Measurements from ENCODE around the gene ADAM17. TPM values are rescaled to one million over a fixed set of nuclear protein-coding genes. Genes with fewer than 3 reads are reported as not detected.

Gene ADAM17
- total RNA-seq, 1 donor from 2014 or later: 76.9 TPM

GRCh38 chr2:9539531-9539930, 16.1 kb downstream of the ADAM17 start:
- intact Hi-C loops (cut with DNase I): no loop called here
- no peak for TF ChIP-seq CTCF (IDR thresholded peaks at IDR 0.05)
- no peak for DNase-seq
- Histone ChIP-seq H3K4me1 (peaks cover 52% of the 10 kb centered on the region), H3K36me3 (peaks cover 33% of the 10 kb centered on the region), H3K4me3 (peak overlapping the region; percentile 14), H3K27ac (peak overlapping the region; percentile 71), H3K9me3 (no peaks in the 10 kb centered on the region), H3K27me3 (ENCODE audit: low read depth) (no peaks in the 10 kb centered on the region)
- peak; percentile 53 to 62 for ATAC-seq

- H3K36me3 ChIP-seq: peaks cover 48% of the 10 kb centered on the region
- H3K27me3 ChIP-seq (ENCODE audit: low read depth): no peaks in the 10 kb centered on the region
- H3K4me1 ChIP-seq: peaks cover 41% of the 10 kb centered on the region
- no peak for DNase-seq
- H3K9me3 ChIP-seq: no peaks in the 10 kb centered on the region
- H3K4me3 ChIP-seq: no peak overlapping the region
- no peak for TF ChIP-seq CTCF (IDR thresholded peaks at IDR 0.05)
- peak overlapping the region; percentile 71 for H3K27ac ChIP-seq
- intact Hi-C loops (cut with DNase I): no loop called here
- ATAC-seq: peak; percentile 78 to 82
Observed at GRCh38 chr2:9538000-9538507, 17.6 kb downstream of the ADAM17 start.

- DNase-seq (no peak), ATAC-seq (no peak)
- no peaks in the 10 kb centered on the region for H3K9me3 ChIP-seq
- intact Hi-C loops (cut with DNase I): no loop called here
- peaks cover 39% of the 10 kb centered on the region for H3K4me1 ChIP-seq
- TF ChIP-seq CTCF (IDR thresholded peaks at IDR 0.05): no peak
- peaks cover 56% of the 10 kb centered on the region for H3K36me3 ChIP-seq
- H3K4me3 ChIP-seq: no peak overlapping the region
- no peak overlapping the region for H3K27ac ChIP-seq
- H3K27me3 ChIP-seq (ENCODE audit: low read depth): no peaks in the 10 kb centered on the region
Observed at GRCh38 chr2:9536504-9536903, 19.1 kb downstream of the ADAM17 start.

- ATAC-seq: no peak
Observed at GRCh38 chr2:9535177-9535576, 20.5 kb downstream of the ADAM17 start.

GRCh38 chr2:9533663-9534062, 22.0 kb downstream of the ADAM17 start:
- Histone ChIP-seq H3K27ac (no peak overlapping the region), H3K36me3 (peaks cover 69% of the 10 kb centered on the region), H3K4me1 (peaks cover 22% of the 10 kb centered on the region), H3K4me3 (no peak overlapping the region), H3K27me3 (ENCODE audit: low read depth) (no peaks in the 10 kb centered on the region), H3K9me3 (no peaks in the 10 kb centered on the region)
- intact Hi-C loops (cut with DNase I): no loop called here
- DNase-seq (no peak), ATAC-seq (no peak)
- TF ChIP-seq CTCF (IDR thresholded peaks at IDR 0.05): no peak

More at GRCh38 chr2:9535177-9535576, 20.5 kb downstream of the ADAM17 start:
- Histone ChIP-seq H3K9me3 (no peaks in the 10 kb centered on the region), H3K27me3 (ENCODE audit: low read depth) (no peaks in the 10 kb centered on the region), H3K36me3 (peaks cover 55% of the 10 kb centered on the region), H3K4me3 (no peak overlapping the region), H3K27ac (no peak overlapping the region), H3K4me1 (peaks cover 32% of the 10 kb centered on the region)
- TF ChIP-seq CTCF (IDR thresholded peaks at IDR 0.05): no peak
- intact Hi-C loops (cut with DNase I): no loop called here
- DNase-seq: no peak

Measured in lower lobe of right lung (tissue), 2 donors.